Natural killer cell (primary cell): ENCODE results near the gene HORMAD2. TPM values are rescaled to one million over a fixed set of nuclear protein-coding genes. Genes with fewer than 3 reads are reported as not detected.

Source experiments
- ATAC-seq, 3 donors: fragments of 150-1000 bp in 2 of 3; fragments of 200-7000 bp in 1 of 3; cut with Tn5 transposase; 1 replicate in 1 of 3; 2 replicates in 2 of 3; pipeline ENCODE4 v1.10.0; 2021; ENCODE audit warnings: mild to moderate bottlenecking in 2 of 3, moderate library complexity in 2 of 3
- DNase-seq, 2 donors: peaks; one replicate each; pipeline versions ENCODE4 v3.0.0 to v3.0.0-alpha.2; 2013 to 2021; ENCODE audit warnings: mixed read lengths in 1 of 2
- H3K27ac ChIP-seq: one replicate; pipeline ENCODE4 v1.5.1; 2013; ENCODE audit warnings: mild to moderate bottlenecking, low read length
- H3K27me3 ChIP-seq: one replicate; pipeline ENCODE4 v1.6.1; 2013; ENCODE audit warnings: low read length; ENCODE audit not compliant: control insufficient read depth, insufficient read depth
- H3K36me3 ChIP-seq: one replicate; pipeline ENCODE4 v1.6.1; 2013; ENCODE audit warnings: low read length; ENCODE audit not compliant: control insufficient read depth, insufficient read depth
- H3K4me1 ChIP-seq: one replicate; pipeline ENCODE4 v1.6.1; 2013; ENCODE audit warnings: low read length; ENCODE audit not compliant: control insufficient read depth, insufficient read depth
- H3K4me3 ChIP-seq: one replicate; pipeline ENCODE4 v1.5.1; 2013; ENCODE audit warnings: low read length
- H3K9me3 ChIP-seq: one replicate; pipeline ENCODE4 v1.6.1; 2013; ENCODE audit warnings: low read length; ENCODE audit not compliant: control insufficient read depth, insufficient read depth
- H3K27ac Mint-ChIP-seq, 2 donors: one replicate each; pipeline ENCODE4 v1.8.0; 2022; ENCODE audit warnings: mild to moderate bottlenecking in 2 of 2, mixed read lengths in 2 of 2, moderate library complexity in 1 of 2
- H3K27me3 Mint-ChIP-seq, 2 donors: one replicate each; pipeline ENCODE4 v1.8.0; 2022; ENCODE audit warnings: low read depth in 2 of 2, mixed read lengths in 2 of 2
- H3K36me3 Mint-ChIP-seq: one replicate; pipeline ENCODE4 v1.8.0; 2022; ENCODE audit warnings: mixed read lengths
- H3K4me1 Mint-ChIP-seq, 2 donors: one replicate each; pipeline ENCODE4 v1.8.0; 2022; ENCODE audit warnings: mixed read lengths in 2 of 2
- H3K4me3 Mint-ChIP-seq: one replicate; pipeline ENCODE4 v1.8.0; 2022; ENCODE audit warnings: mild to moderate bottlenecking, moderate library complexity, mixed read lengths
- H3K9me3 Mint-ChIP-seq, 2 donors: one replicate each; pipeline ENCODE4 v1.8.0; 2022; ENCODE audit warnings: mixed read lengths in 2 of 2
- WGBS: methylation state at CpG from one replicate; pipeline ENCODE4 v1.1.7; 2013; ENCODE audit warnings: missing lambda C conversion rate; ENCODE audit not compliant: insufficient coverage; 5-methylcytosine and 5-hydroxymethylcytosine counted together
- intact Hi-C: fragments of 100-400 bp; cut with micrococcal nuclease; formaldehyde crosslinking; loops from one replicate; pipeline ENCODE4 v1.14.2; 2022
- total RNA-seq, 4 donors: library from RNA; stranded (reverse); fragments of 120-200 nt in 1 of 4; gene quantifications; one replicate each; pipeline versions ENCODE4 v1.2.3 to v1.2.4, GENCODE V29; 2013 to 2022
- TF ChIP-seq, protein P1 (sequence below): fragments of 200-600 bp; IDR thresholded peaks from one replicate; pipeline ENCODE4 v1.8.0; 2022; ENCODE audit warnings: antibody characterized with exemption

HORMAD2 gene
- total RNA-seq, 3 donors from 2014 or later (not counting 1 experiment from before 2014, with no cell fraction given), result not detected

DNA sequence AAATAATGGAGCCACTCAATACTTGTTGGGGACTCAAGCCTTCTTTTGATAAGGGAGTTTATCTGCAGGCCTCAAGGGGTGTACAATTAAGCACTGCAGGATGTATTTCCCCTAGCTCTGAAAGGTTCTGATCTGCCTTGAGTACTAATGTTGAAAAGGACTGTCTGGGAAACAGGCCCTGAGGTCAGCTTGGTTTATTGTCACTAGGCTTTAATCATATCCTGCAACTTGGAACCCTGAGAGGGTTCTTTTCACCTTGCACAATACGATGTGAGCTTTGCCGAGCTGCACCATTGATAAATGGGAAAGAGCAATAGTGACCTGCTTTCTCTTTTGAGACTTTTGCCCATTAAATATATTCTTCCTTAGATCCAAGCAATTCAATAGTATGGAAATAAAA is 31.6 kb upstream of the HORMAD2 start:
- no peak overlapping the region for H3K4me3 ChIP-seq
- H3K9me3 ChIP-seq, result no peaks in the 10 kb centered on the region
- H3K27ac ChIP-seq, result no peak overlapping the region
- no peaks in the 10 kb centered on the region for H3K27me3 Mint-ChIP-seq
- H3K4me1 ChIP-seq, result peaks cover 6% of the 10 kb centered on the region
- no peaks in the 10 kb centered on the region for H3K36me3 Mint-ChIP-seq
- H3K4me3 Mint-ChIP-seq, result no peak overlapping the region
- WGBS, result 100% methylated on average over 1 of the region's 2 CpGs
- no peaks in the 10 kb centered on the region for H3K27me3 ChIP-seq
- TF ChIP-seq, protein P1, sequence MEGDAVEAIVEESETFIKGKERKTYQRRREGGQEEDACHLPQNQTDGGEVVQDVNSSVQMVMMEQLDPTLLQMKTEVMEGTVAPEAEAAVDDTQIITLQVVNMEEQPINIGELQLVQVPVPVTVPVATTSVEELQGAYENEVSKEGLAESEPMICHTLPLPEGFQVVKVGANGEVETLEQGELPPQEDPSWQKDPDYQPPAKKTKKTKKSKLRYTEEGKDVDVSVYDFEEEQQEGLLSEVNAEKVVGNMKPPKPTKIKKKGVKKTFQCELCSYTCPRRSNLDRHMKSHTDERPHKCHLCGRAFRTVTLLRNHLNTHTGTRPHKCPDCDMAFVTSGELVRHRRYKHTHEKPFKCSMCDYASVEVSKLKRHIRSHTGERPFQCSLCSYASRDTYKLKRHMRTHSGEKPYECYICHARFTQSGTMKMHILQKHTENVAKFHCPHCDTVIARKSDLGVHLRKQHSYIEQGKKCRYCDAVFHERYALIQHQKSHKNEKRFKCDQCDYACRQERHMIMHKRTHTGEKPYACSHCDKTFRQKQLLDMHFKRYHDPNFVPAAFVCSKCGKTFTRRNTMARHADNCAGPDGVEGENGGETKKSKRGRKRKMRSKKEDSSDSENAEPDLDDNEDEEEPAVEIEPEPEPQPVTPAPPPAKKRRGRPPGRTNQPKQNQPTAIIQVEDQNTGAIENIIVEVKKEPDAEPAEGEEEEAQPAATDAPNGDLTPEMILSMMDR, result no peak
- no peak for DNase-seq
- H3K27ac Mint-ChIP-seq, result no peak overlapping the region
- peaks cover 4 to 11% of the 10 kb centered on the region in 2 donors for H3K4me1 Mint-ChIP-seq
- ATAC-seq, result no peak
- intact Hi-C loops, result no loop called here
- no peaks in the 10 kb centered on the region for H3K36me3 ChIP-seq
- H3K9me3 Mint-ChIP-seq, result no peaks in the 10 kb centered on the region

DNA sequence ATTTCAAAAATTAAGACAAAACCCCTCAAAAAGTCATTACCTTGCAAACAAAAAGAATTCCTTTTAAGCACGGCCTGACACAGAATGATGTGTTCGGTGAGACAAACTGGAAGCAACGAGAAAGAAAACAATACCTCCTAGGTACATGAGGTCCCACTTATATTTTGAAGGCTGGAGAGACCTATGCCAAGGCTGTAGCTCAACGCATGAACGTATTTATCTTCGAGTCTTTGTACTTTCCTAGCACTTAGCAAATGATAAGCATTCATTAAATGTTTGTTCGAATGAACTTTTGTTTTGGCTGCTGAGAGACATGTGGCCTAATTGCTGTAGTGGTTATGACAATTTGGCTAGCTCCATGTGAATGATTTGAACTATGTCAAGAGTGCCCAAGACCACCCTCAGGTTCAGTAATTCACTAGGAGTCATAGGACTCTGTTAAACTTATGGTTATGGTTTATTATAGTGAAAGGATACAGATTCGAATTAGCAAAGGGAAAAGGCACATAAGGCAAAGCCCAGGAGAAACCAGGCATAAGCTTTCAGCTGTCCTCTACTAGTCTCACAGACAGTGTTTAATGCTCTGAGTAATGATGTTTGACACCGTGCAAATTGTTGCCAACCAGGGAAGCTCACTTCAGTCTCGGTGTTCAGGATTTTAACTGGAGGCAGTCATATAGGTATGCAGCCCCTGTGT is 26.0 kb upstream of the HORMAD2 start:
- no peak overlapping the region for H3K4me3 Mint-ChIP-seq
- DNase-seq, result no peak
- H3K27ac ChIP-seq, result no peak overlapping the region
- 91% methylated on average over 10 of the region's 10 CpGs for whole genome bisulfite sequencing
- H3K4me1 Mint-ChIP-seq, result no peaks in the 10 kb centered on the region
- peaks cover 0 to 2% of the 10 kb centered on the region in 2 donors for H3K9me3 Mint-ChIP-seq
- peaks cover 15% of the 10 kb centered on the region for H3K36me3 Mint-ChIP-seq
- peaks cover 5% of the 10 kb centered on the region for H3K9me3 ChIP-seq
- ATAC-seq, result no peak
- intact Hi-C loops, result no loop called here
- peaks cover 9 to 10% of the 10 kb centered on the region in 2 donors for H3K27me3 Mint-ChIP-seq
- no peaks in the 10 kb centered on the region for H3K36me3 ChIP-seq
- H3K4me1 ChIP-seq, result no peaks in the 10 kb centered on the region
- H3K27me3 ChIP-seq, result peaks cover 3% of the 10 kb centered on the region
- TF ChIP-seq, protein P1, result no peak
- no peak overlapping the region for H3K27ac Mint-ChIP-seq
- no peak overlapping the region for H3K4me3 ChIP-seq

GRCh38 chr22:30054764-30055069 is 25.5 kb upstream of the HORMAD2 start:
- H3K27me3 Mint-ChIP-seq, result peaks cover 12 to 13% of the 10 kb centered on the region in 2 donors
- no peaks in the 10 kb centered on the region for H3K4me1 Mint-ChIP-seq

More at GRCh38 chr22:30054764-30055069, 25.5 kb upstream of the HORMAD2 start:
- Mint-ChIP-seq H3K4me3 (no peak overlapping the region), H3K9me3 (peaks cover 0 to 2% of the 10 kb centered on the region in 2 donors), H3K36me3 (peaks cover 15% of the 10 kb centered on the region), H3K27ac (no peak overlapping the region)
- DNase-seq (no peak), ATAC-seq (no peak)
- Histone ChIP-seq H3K36me3 (no peaks in the 10 kb centered on the region), H3K4me1 (no peaks in the 10 kb centered on the region), H3K27me3 (peaks cover 3% of the 10 kb centered on the region), H3K9me3 (peaks cover 5% of the 10 kb centered on the region), H3K27ac (no peak overlapping the region), H3K4me3 (no peak overlapping the region)
- TF ChIP-seq, protein P1, result no peak
- intact Hi-C loops, result no loop called here
